Glutamatergic neuron (in vitro differentiated cells): Measurements from ENCODE around the gene FLAD1. TPM values are rescaled to one million over a fixed set of nuclear protein-coding genes. Genes with fewer than 3 reads are reported as not detected.

ENCODE experiments used
- DNase-seq: peaks from one replicate; pipeline ENCODE4 v3.0.0; 2022
- H3K27ac Mint-ChIP-seq: one replicate; pipeline ENCODE4 v1.8.0; 2020; ENCODE audit warnings: mild to moderate bottlenecking, mixed read lengths, inconsistent platforms; ENCODE audit not compliant: unreplicated experiment
- H3K27me3 Mint-ChIP-seq: one replicate; pipeline ENCODE4 v1.8.0; 2020; ENCODE audit warnings: mild to moderate bottlenecking, moderate library complexity, mixed read lengths, inconsistent platforms; ENCODE audit not compliant: unreplicated experiment
- H3K36me3 Mint-ChIP-seq: one replicate; pipeline ENCODE4 v1.8.0; 2020; ENCODE audit warnings: mild to moderate bottlenecking, mixed read lengths, inconsistent platforms; ENCODE audit not compliant: unreplicated experiment
- H3K4me1 Mint-ChIP-seq: one replicate; pipeline ENCODE4 v1.8.0; 2020; ENCODE audit warnings: mild to moderate bottlenecking, low read depth, mixed read lengths, inconsistent platforms; ENCODE audit not compliant: unreplicated experiment
- H3K4me3 Mint-ChIP-seq: one replicate; pipeline ENCODE4 v1.8.0; 2020; ENCODE audit warnings: mild to moderate bottlenecking, mixed read lengths, inconsistent platforms; ENCODE audit not compliant: unreplicated experiment
- H3K9me3 Mint-ChIP-seq: one replicate; pipeline ENCODE4 v1.8.0; 2020; ENCODE audit warnings: mild to moderate bottlenecking, moderate library complexity, mixed read lengths, inconsistent platforms; ENCODE audit not compliant: unreplicated experiment
- CTCF ChIP-seq: fragments of 200-600 bp; sonication (generic); IDR thresholded peaks from one replicate; pipeline ENCODE4 v1.5.0; 2021; ENCODE audit not compliant: partially characterized antibody, unreplicated experiment
- long read RNA-seq: library from polyadenylated mRNA; unstranded; transcript quantifications from one replicate; pipeline ENCODE4 v2.0.0, GENCODE V29; 2020; ENCODE audit not compliant: unreplicated experiment
- total RNA-seq: library from RNA; stranded (reverse); fragmentation: NEBNext Ultra II Directional; extraction: Animal tissue kit (Norgen Biotek cat#: 25700); gene quantifications from one replicate; pipeline ENCODE4 v1.2.1, GENCODE V29; 2021; ENCODE audit not compliant: unreplicated experiment

The FLAD1 gene
- 68.8 TPM for total RNA-seq
- long read RNA-seq, transcript FLAD1-203 (8 exons, 1,730 nt): major isoform, 10 of 67 reads
- long read RNA-seq, transcript FLAD1-201 (7 exons, 2,160 nt): minor isoform, 9 of 67 reads
- long read RNA-seq, partial matches to known transcripts: 31 of 67 reads
- long read RNA-seq, other reads (novel, unspliced or antisense): 17 of 67 reads

- peak; percentile 93 for DNase-seq
- TF ChIP-seq CTCF: no peak
- Mint-ChIP-seq H3K4me1 (no peaks in the 10 kb centered on the region), H3K9me3 (peaks cover 2% of the 10 kb centered on the region), H3K27me3 (no peaks in the 10 kb centered on the region), H3K27ac (peak within 1 kb of the TSS; percentile 12), H3K4me3 (no peak within 1 kb of the TSS), H3K36me3 (no peaks in the 10 kb centered on the region)
Measured at GRCh38 chr1:154982897-154983648, at the start of gene FLAD1. TSS of gene FLAD1 (plus strand) at chr1:154983344. CDS start at chr1:154983695, 351 bp downstream.

DNA sequence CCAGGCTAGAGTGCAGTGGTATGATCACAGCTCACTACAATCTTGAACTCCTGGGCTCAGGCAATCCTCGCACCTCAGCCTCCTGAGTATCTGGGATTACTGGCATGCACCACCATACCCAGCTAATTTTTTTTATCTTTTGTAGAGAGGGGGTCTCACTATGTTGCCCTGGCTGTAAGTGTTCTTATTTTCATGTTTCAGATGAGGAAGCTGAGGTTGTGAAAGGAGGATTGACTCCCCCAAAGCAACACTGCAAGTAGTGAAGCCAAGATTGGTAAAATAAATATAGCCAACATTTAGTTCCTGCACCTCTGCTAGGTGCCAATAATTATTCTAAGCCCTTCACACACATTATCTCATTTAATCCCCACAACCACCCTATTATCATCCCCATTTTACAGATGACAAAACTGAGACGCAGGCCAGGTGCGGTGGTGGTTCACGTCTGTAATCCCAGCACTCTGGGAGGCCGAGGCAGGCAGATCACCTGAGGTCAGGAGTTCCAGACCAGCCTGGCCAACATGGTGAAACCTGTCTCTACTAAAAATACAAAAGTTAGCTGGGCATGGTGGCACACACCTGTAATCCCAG is 48.7 kb upstream of the FLAD1 start:
- Mint-ChIP-seq H3K4me3 (no peak overlapping the region), H3K4me1 (peaks cover 9% of the 10 kb centered on the region), H3K36me3 (no peaks in the 10 kb centered on the region), H3K27me3 (peaks cover 2% of the 10 kb centered on the region), H3K9me3 (peaks cover 3% of the 10 kb centered on the region), H3K27ac (no peak overlapping the region)
- TF ChIP-seq CTCF: no peak
- DNase-seq: no peak

GRCh38 chr1:154935749-154936554 is 47.2 kb upstream of the FLAD1 start:
- Mint-ChIP-seq H3K4me3 (peak overlapping the region; percentile 99), H3K27ac (peak overlapping the region; percentile 99), H3K4me1 (peaks cover 16% of the 10 kb centered on the region), H3K36me3 (no peaks in the 10 kb centered on the region), H3K9me3 (peaks cover 3% of the 10 kb centered on the region), H3K27me3 (peaks cover 2% of the 10 kb centered on the region)
- no peak for DNase-seq
- TF ChIP-seq CTCF: no peak

DNA sequence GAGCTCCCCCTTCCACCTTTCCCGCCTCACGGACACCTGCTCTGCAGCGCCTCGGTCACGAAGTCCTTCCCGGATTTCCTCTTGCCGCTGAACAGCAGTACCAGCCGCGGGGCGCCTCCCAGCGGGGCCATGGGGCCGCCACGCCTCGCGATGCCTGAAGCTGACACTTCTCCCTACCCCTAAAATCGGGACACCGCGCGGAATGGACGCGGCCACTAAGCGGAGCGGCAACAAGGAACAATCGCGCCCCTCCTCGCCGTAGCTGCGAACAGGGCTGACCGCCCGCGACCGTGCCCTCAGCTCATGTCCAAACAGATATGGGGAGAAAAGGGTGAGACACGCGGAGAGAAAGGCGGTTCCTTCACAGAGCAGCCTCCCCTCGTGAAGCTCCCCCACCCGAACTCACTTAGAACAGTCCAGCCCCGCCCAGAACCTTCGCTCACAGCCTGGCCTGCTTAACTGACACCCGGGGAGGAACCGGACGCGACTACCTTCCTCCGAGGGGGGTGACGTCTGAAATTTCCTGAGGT is 46.5 kb upstream of the FLAD1 start, which contains the start of gene PMVK:
Gene PMVK, minus strand, starts transcription at position 165 of the 530 bp plus-strand sequence. Its CDS starts 34 bp downstream, at position 131.
- peaks cover 3% of the 10 kb centered on the region for H3K9me3 Mint-ChIP-seq
- H3K4me3 Mint-ChIP-seq: peak within 1 kb of the TSS; percentile 99
- H3K27ac Mint-ChIP-seq: peak within 1 kb of the TSS; percentile 99
- no peak for TF ChIP-seq CTCF
- H3K4me1 Mint-ChIP-seq: peaks cover 20% of the 10 kb centered on the region
- H3K27me3 Mint-ChIP-seq: peaks cover 2% of the 10 kb centered on the region
- no peaks in the 10 kb centered on the region for H3K36me3 Mint-ChIP-seq
- DNase-seq: peak; percentile 91
